Ascending aorta (tissue), 2 donors: Measurements from ENCODE around the gene GRXCR1. TPM values are rescaled to one million over a fixed set of nuclear protein-coding genes. Genes with fewer than 3 reads are reported as not detected.

Experiments used
- DNase-seq, 2 donors: peaks; one replicate each; pipeline ENCODE4 v3.0.0-alpha.2; 2019; ENCODE audit warnings: low spot score in 2 of 2
- H3K27ac ChIP-seq, 2 donors: fragments of 200-600 bp; sonication (generic); one replicate each; pipeline ENCODE4 v1.5.1; 2016 to 2017; ENCODE audit warnings: mild to moderate bottlenecking in 1 of 2
- H3K27me3 ChIP-seq: fragments of 200-600 bp; sonication (generic); one replicate; pipeline ENCODE4 v1.5.1; 2017
- H3K36me3 ChIP-seq, 2 donors: fragments of 200-600 bp; sonication (generic); one replicate each; pipeline ENCODE4 v1.5.1; 2016
- H3K4me1 ChIP-seq, 2 donors: fragments of 200-600 bp; sonication (generic); one replicate each; pipeline ENCODE4 v1.5.1; 2016 to 2017; ENCODE audit warnings: mild to moderate bottlenecking in 1 of 2
- H3K4me3 ChIP-seq, 2 donors: fragments of 200-600 bp; sonication (generic); one replicate each; pipeline ENCODE4 v1.5.1; 2016 to 2017; ENCODE audit warnings: mild to moderate bottlenecking in 1 of 2
- H3K9me3 ChIP-seq, 2 donors: fragments of 200-600 bp; sonication (generic); one replicate each; pipeline ENCODE4 v1.5.1; 2016
- CTCF ChIP-seq, 3 experiments: fragments of 200-600 bp in 2 of 3; fragments of 450-650 bp in 1 of 3; sonication (generic) in 2 of 3; IDR thresholded peaks; one replicate each; pipeline ENCODE4 v1.5.1; 2016 to 2019; ENCODE audit warnings: antibody characterized with exemption in 3 of 3, mild to moderate bottlenecking in 1 of 3, moderate library complexity in 1 of 3
- intact Hi-C: fragments of 100-400 bp; cut with DNase I; formaldehyde crosslinking; loops from one replicate; pipeline ENCODE4 v1.15.1; 2023
- total RNA-seq: library from RNA; depleted of rRNA; stranded (reverse); fragments of >200 nt; gene quantifications from one replicate; pipeline ENCODE4 v1.1.0, GENCODE V29; 2016

GRXCR1 gene
- total RNA-seq, 1 donor from 2014 or later = not detected

GRCh38 chr4:42906891-42907759 is 14.6 kb downstream of the GRXCR1 start:
- intact Hi-C loops = no loop called here
- no peaks in the 10 kb centered on the region for H3K4me1 ChIP-seq
- H3K4me3 ChIP-seq = no peak overlapping the region
- no peaks in the 10 kb centered on the region for H3K36me3 ChIP-seq
- H3K27ac ChIP-seq = no peak overlapping the region
- H3K9me3 ChIP-seq = no peaks in the 10 kb centered on the region
- H3K27me3 ChIP-seq = no peaks in the 10 kb centered on the region
- no peak for DNase-seq
- no peak for TF ChIP-seq CTCF (IDR thresholded peaks at IDR 0.05)

GRCh38 chr4:42910459-42910858 is 17.9 kb downstream of the GRXCR1 start:
- no peak for TF ChIP-seq CTCF (IDR thresholded peaks at IDR 0.05)
- H3K27ac ChIP-seq = no peak overlapping the region

GRCh38 chr4:42914937-42915336 is 22.4 kb downstream of the GRXCR1 start:
- no peak overlapping the region for H3K27ac ChIP-seq
- H3K9me3 ChIP-seq = no peaks in the 10 kb centered on the region
- no peak overlapping the region for H3K4me3 ChIP-seq
- no peaks in the 10 kb centered on the region for H3K36me3 ChIP-seq
- H3K4me1 ChIP-seq = no peaks in the 10 kb centered on the region
- intact Hi-C loops = no loop called here
- TF ChIP-seq CTCF (IDR thresholded peaks at IDR 0.05) = no peak
- no peak for DNase-seq
- H3K27me3 ChIP-seq = no peaks in the 10 kb centered on the region

More at GRCh38 chr4:42910459-42910858, 17.9 kb downstream of the GRXCR1 start:
- DNase-seq = no peak
- no peaks in the 10 kb centered on the region for H3K9me3 ChIP-seq
- H3K4me1 ChIP-seq = no peaks in the 10 kb centered on the region
- H3K4me3 ChIP-seq = no peak overlapping the region
- no peaks in the 10 kb centered on the region for H3K36me3 ChIP-seq
- H3K27me3 ChIP-seq = no peaks in the 10 kb centered on the region
- intact Hi-C loops = no loop called here

- TF ChIP-seq CTCF (IDR thresholded peaks at IDR 0.05) = no peak
- Histone ChIP-seq H3K27me3 (no peaks in the 10 kb centered on the region), H3K36me3 (no peaks in the 10 kb centered on the region), H3K27ac (no peak overlapping the region), H3K9me3 (no peaks in the 10 kb centered on the region), H3K4me1 (no peaks in the 10 kb centered on the region), H3K4me3 (no peak overlapping the region)
- no peak for DNase-seq
- intact Hi-C loops = no loop called here
Observed at GRCh38 chr4:42915484-42915883, 23.0 kb downstream of the GRXCR1 start.

- H3K36me3 ChIP-seq = no peaks in the 10 kb centered on the region
- H3K9me3 ChIP-seq = no peaks in the 10 kb centered on the region
- DNase-seq = no peak
- no peaks in the 10 kb centered on the region for H3K27me3 ChIP-seq
- no peak for TF ChIP-seq CTCF (IDR thresholded peaks at IDR 0.05)
- no peak overlapping the region for H3K27ac ChIP-seq
- no peak overlapping the region for H3K4me3 ChIP-seq
- H3K4me1 ChIP-seq = no peaks in the 10 kb centered on the region
- intact Hi-C loops = no loop called here
Observed at GRCh38 chr4:42917296-42917695, 24.8 kb downstream of the GRXCR1 start.
